ENCODE results near the gene C1orf159. TPM values are rescaled to one million over a fixed set of nuclear protein-coding genes. Genes with fewer than 3 reads are reported as not detected.

C1orf159 gene
- total and polyA plus RNA-seq, 2 experiments from 2014 or later: 9.6 to 21.5 TPM

DNA sequence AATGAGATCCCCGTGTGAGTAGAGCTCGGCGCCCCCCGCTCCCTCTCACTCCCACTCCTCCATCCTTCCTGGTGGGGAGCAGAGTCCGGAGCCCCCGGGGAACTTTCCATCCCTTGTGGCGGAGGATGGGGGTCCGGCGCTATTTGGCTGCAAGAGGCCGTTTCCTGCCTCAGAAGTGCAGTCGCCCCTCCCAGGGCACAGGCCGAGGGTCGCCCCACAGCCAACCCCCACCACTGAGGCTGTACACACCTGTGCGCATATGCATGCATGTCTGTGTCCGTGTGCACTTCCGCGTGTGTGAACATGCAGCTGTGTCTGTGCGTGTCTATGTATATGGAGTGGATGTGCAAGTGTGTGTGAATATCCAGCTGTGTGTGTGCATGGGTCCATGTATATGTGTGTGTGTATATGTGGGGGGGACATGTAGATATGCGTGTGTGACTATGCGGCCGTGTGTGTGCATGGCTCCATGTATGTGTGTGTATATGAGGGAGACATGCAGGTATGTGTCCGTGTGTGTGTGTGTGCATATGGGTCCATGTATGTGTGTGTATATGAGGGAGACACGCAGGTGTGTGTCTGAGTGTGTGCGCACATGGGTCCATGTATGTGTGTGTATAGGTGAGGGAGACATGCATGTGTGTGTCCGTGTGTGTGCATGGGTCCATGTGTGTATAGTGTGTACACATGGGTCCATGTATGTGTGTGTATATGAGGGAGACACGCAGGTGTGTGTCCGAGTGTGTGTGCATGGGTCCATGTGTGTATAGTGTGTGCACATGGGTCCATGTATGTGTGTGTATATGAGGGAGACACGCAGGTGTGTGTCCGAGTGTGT, 63.7 kb downstream of the C1orf159 start (continued):
- TF ChIP-seq, protein P1, sequence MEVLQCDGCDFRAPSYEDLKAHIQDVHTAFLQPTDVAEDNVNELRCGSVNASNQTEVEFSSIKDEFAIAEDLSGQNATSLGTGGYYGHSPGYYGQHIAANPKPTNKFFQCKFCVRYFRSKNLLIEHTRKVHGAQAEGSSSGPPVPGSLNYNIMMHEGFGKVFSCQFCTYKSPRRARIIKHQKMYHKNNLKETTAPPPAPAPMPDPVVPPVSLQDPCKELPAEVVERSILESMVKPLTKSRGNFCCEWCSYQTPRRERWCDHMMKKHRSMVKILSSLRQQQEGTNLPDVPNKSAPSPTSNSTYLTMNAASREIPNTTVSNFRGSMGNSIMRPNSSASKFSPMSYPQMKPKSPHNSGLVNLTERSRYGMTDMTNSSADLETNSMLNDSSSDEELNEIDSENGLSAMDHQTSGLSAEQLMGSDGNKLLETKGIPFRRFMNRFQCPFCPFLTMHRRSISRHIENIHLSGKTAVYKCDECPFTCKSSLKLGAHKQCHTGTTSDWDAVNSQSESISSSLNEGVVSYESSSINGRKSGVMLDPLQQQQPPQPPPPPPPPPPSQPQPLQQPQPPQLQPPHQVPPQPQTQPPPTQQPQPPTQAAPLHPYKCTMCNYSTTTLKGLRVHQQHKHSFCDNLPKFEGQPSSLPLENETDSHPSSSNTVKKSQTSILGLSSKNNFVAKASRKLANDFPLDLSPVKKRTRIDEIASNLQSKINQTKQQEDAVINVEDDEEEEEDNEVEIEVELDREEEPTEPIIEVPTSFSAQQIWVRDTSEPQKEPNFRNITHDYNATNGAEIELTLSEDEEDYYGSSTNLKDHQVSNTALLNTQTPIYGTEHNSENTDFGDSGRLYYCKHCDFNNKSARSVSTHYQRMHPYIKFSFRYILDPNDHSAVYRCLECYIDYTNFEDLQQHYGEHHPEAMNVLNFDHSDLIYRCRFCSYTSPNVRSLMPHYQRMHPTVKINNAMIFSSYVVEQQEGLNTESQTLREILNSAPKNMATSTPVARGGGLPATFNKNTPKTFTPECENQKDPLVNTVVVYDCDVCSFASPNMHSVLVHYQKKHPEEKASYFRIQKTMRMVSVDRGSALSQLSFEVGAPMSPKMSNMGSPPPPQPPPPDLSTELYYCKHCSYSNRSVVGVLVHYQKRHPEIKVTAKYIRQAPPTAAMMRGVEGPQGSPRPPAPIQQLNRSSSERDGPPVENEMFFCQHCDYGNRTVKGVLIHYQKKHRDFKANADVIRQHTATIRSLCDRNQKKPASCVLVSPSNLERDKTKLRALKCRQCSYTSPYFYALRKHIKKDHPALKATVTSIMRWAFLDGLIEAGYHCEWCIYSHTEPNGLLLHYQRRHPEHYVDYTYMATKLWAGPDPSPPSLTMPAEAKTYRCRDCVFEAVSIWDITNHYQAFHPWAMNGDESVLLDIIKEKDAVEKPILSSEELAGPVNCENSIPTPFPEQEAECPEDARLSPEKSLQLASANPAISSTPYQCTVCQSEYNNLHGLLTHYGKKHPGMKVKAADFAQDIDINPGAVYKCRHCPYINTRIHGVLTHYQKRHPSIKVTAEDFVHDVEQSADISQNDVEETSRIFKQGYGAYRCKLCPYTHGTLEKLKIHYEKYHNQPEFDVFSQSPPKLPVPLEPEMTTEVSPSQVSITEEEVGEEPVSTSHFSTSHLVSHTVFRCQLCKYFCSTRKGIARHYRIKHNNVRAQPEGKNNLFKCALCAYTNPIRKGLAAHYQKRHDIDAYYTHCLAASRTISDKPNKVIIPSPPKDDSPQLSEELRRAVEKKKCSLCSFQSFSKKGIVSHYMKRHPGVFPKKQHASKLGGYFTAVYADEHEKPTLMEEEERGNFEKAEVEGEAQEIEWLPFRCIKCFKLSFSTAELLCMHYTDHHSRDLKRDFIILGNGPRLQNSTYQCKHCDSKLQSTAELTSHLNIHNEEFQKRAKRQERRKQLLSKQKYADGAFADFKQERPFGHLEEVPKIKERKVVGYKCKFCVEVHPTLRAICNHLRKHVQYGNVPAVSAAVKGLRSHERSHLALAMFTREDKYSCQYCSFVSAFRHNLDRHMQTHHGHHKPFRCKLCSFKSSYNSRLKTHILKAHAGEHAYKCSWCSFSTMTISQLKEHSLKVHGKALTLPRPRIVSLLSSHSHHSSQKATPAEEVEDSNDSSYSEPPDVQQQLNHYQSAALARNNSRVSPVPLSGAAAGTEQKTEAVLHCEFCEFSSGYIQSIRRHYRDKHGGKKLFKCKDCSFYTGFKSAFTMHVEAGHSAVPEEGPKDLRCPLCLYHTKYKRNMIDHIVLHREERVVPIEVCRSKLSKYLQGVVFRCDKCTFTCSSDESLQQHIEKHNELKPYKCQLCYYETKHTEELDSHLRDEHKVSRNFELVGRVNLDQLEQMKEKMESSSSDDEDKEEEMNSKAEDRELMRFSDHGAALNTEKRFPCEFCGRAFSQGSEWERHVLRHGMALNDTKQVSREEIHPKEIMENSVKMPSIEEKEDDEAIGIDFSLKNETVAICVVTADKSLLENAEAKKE (CRISPR knock-in tag; IDR thresholded peaks at IDR 0.05): no peak
- TF ChIP-seq POLR2AphosphoS5 (IDR thresholded peaks at IDR 0.05; ENCODE audit: low read depth): no peak
- TF ChIP-seq, protein P2, sequence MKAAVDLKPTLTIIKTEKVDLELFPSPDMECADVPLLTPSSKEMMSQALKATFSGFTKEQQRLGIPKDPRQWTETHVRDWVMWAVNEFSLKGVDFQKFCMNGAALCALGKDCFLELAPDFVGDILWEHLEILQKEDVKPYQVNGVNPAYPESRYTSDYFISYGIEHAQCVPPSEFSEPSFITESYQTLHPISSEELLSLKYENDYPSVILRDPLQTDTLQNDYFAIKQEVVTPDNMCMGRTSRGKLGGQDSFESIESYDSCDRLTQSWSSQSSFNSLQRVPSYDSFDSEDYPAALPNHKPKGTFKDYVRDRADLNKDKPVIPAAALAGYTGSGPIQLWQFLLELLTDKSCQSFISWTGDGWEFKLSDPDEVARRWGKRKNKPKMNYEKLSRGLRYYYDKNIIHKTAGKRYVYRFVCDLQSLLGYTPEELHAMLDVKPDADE (IDR thresholded peaks at IDR 0.05): no peak
- TF ChIP-seq CREB1 (CRISPR knock-in tag; IDR thresholded peaks at IDR 0.05; ENCODE audit: low read depth): no peak

DNA sequence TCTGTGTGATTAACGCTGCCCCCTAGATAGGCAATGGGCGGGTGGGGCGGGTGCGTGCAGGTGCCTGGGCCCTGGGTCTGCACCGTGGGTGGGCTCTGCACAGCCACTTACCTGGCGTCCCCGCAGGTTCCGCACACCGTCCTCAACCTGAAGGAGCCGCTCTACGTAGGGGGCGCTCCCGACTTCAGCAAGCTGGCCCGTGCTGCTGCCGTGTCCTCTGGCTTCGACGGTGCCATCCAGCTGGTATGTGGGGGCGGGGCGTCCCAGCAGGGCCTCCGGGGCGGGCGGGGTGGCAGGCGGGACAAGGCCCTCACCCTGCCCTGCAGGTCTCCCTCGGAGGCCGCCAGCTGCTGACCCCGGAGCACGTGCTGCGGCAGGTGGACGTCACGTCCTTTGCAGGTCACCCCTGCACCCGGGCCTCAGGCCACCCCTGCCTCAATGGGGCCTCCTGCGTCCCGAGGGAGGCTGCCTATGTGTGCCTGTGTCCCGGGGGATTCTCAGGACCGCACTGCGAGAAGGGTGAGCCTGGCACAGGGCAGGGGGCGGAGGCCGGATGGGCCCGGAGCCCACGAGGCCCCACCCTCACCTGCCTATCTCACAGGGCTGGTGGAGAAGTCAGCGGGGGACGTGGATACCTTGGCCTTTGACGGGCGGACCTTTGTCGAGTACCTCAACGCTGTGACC, 64.6 kb downstream of the C1orf159 start:
- Histone ChIP-seq H3K27ac (ENCODE audit: low read depth) (no peak overlapping the region), H3K79me2 (replicated peaks; ENCODE audit: insufficient read depth) (no peaks in the 10 kb centered on the region), H3K4me2 (no peak overlapping the region), H4K20me1 (replicated peaks; ENCODE audit: insufficient read depth) (no peaks in the 10 kb centered on the region), H3F3A (replicated peaks; ENCODE audit: low read depth) (0 out of 2 replicates have a peak, but pooled peaks cover 13% of the 10 kb centered on the region), H3K36me3 (ENCODE audit: insufficient read depth) (peaks cover 4% of the 10 kb centered on the region; the same call in 1 of the 2 replicates), H3K4me3 (no peak overlapping the region), H3K9me2 (ENCODE audit: insufficient read depth) (no peaks in the 10 kb centered on the region), H2AFZ (no peak overlapping the region), H3K27me3 (ENCODE audit: insufficient read depth) (no peaks in the 10 kb centered on the region), H3K4me1 (ENCODE audit: insufficient read depth) (no peaks in the 10 kb centered on the region)
- H3K4me3 Mint-ChIP-seq: no peak overlapping the region
- TF ChIP-seq, protein P2 (IDR thresholded peaks at IDR 0.05): no peak
- TF ChIP-seq, protein P3, sequence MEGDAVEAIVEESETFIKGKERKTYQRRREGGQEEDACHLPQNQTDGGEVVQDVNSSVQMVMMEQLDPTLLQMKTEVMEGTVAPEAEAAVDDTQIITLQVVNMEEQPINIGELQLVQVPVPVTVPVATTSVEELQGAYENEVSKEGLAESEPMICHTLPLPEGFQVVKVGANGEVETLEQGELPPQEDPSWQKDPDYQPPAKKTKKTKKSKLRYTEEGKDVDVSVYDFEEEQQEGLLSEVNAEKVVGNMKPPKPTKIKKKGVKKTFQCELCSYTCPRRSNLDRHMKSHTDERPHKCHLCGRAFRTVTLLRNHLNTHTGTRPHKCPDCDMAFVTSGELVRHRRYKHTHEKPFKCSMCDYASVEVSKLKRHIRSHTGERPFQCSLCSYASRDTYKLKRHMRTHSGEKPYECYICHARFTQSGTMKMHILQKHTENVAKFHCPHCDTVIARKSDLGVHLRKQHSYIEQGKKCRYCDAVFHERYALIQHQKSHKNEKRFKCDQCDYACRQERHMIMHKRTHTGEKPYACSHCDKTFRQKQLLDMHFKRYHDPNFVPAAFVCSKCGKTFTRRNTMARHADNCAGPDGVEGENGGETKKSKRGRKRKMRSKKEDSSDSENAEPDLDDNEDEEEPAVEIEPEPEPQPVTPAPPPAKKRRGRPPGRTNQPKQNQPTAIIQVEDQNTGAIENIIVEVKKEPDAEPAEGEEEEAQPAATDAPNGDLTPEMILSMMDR (conservative IDR thresholded peaks at IDR 0.05; ENCODE audit: low read depth in 2 of 2): peak in 1 of 2 experiments; percentile 39; a peak in 2 of 4 replicates
- H3K27me3 Mint-ChIP-seq (ENCODE audit: insufficient read depth, low read depth, poor library complexity): peaks cover 9% of the 10 kb centered on the region
- no peaks in the 10 kb centered on the region for H3K4me1 Mint-ChIP-seq
- H3K36me3 Mint-ChIP-seq (ENCODE audit: low read depth): peaks cover 24% of the 10 kb centered on the region
- ATAC-seq (peak; percentile 52), DNase-seq (ENCODE audit: low spot score) (peak; percentile 63)
- H3K27ac Mint-ChIP-seq: no peak overlapping the region
- H3K9me3 Mint-ChIP-seq: peaks cover 2% of the 10 kb centered on the region; the same call in 1 of the 3 replicates
